GM06990 (cell line): ENCODE data around the gene PITX2.
"Not testable (repeated sequence)": the region's sequence is repeated elsewhere in the genome, so short reads cannot be mapped to it uniquely, and the experiment has no call there.

Experiments used
- DNase-seq: peaks from one replicate; pipeline ENCODE4 v3.0.0-alpha.2; 2011; ENCODE audit not compliant: insufficient read length; ENCODE audit errors: extremely low read depth
- H3K27me3 ChIP-seq: replicated peaks from 2 replicates; pipeline ENCODE4 v1.6.0; 2011; ENCODE audit warnings: low read length; ENCODE audit not compliant: control insufficient read depth, insufficient read depth
- H3K36me3 ChIP-seq: 2 replicates; pipeline ENCODE4 v1.5.1; 2011; ENCODE audit warnings: low read length; ENCODE audit not compliant: control insufficient read depth, insufficient read depth
- H3K4me3 ChIP-seq: replicated peaks from 2 replicates; pipeline ENCODE4 v1.5.1; 2011; ENCODE audit warnings: low read depth, mild to moderate bottlenecking, control low read depth, low read length
- TF ChIP-seq, protein P1 (sequence below): IDR thresholded peaks from 2 replicates; pipeline ENCODE4 v1.5.1; 2011; ENCODE audit warnings: low read length, control low read depth, mild to moderate bottlenecking, inconsistent platforms; ENCODE audit not compliant: insufficient read depth, poor library complexity, severe bottlenecking

Gene PITX2

GRCh38 chr4:110587666-110588285 is 35.1 kb downstream of the PITX2 start:
- Histone ChIP-seq H3K4me3 (no peak overlapping the region), H3K27me3 (no peaks in the 10 kb centered on the region), H3K36me3 (no peaks in the 10 kb centered on the region)
- no peak for DNase-seq
- TF ChIP-seq, protein P1, sequence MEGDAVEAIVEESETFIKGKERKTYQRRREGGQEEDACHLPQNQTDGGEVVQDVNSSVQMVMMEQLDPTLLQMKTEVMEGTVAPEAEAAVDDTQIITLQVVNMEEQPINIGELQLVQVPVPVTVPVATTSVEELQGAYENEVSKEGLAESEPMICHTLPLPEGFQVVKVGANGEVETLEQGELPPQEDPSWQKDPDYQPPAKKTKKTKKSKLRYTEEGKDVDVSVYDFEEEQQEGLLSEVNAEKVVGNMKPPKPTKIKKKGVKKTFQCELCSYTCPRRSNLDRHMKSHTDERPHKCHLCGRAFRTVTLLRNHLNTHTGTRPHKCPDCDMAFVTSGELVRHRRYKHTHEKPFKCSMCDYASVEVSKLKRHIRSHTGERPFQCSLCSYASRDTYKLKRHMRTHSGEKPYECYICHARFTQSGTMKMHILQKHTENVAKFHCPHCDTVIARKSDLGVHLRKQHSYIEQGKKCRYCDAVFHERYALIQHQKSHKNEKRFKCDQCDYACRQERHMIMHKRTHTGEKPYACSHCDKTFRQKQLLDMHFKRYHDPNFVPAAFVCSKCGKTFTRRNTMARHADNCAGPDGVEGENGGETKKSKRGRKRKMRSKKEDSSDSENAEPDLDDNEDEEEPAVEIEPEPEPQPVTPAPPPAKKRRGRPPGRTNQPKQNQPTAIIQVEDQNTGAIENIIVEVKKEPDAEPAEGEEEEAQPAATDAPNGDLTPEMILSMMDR, result no peak

GRCh38 chr4:110586131-110586850 is 36.6 kb downstream of the PITX2 start:
- no peaks in the 10 kb centered on the region for H3K36me3 ChIP-seq
- H3K27me3 ChIP-seq, result no peaks in the 10 kb centered on the region
- no peak overlapping the region for H3K4me3 ChIP-seq
- TF ChIP-seq, protein P1, result peak; percentile 45
- no peak for DNase-seq

GRCh38 chr4:110576696-110577095 is 46.2 kb downstream of the PITX2 start:
- H3K36me3 ChIP-seq, H3K4me3 ChIP-seq, H3K27me3 ChIP-seq, DNase-seq: not testable (repeated sequence)
